Stimulated activated CD8-positive, alpha-beta memory T cell treated with anti-CD3 and anti-CD28 coated beads, Interleukin-4, amount 100 ng/mL, for 4 hours (primary cell): ENCODE measurements around the gene ZNF627.
"Not testable (repeated sequence)": the region's sequence is repeated elsewhere in the genome, so short reads cannot be mapped to it uniquely, and the experiment has no call there.

Experiments used
- DNase-seq, 2 donors: peaks; one replicate each; pipeline ENCODE4 v3.0.0-alpha.2; 2020; ENCODE audit warnings: low read depth in 2 of 2, low spot score in 1 of 2

Gene ZNF627

DNA sequence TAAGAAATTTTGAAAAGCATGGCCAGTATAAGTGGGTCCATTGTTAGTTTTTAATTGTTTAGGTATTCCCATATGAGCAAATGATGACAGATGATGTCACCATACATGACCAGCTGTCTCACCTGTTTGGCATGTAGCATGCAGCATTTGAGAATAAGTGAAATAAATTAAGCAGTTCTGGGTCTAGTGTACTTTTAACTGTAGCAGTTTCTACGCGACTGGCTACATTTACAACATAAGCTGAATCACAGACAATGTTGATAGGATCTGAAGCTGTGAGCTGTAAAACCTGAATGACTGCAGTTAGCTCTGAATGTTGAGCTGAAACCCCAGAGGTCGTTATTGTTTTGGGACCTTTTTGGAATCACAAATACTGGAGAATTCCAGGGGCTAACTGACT is 25.1 kb downstream of the ZNF627 start:
- DNase-seq, result not testable (repeated sequence)

DNA sequence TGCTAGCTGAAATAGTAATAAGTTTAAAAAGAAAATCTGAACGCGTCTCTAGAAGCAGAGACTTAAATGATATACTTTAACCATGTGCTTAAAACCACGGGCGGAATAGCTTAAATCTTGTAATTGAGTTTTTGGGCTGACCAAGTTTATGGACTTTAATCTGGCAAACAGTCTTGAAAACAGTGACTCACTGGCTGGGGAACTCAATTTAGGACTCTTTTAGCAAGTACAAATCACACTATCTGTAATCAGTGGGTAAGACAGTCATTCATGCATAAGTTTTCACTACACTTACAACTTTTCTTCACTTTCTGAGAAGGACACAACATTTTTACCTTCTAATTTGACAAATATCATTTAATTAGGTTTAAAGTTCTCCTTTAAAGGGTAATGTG is 26.8 kb downstream of the ZNF627 start:
- DNase-seq, result no peak

DNA sequence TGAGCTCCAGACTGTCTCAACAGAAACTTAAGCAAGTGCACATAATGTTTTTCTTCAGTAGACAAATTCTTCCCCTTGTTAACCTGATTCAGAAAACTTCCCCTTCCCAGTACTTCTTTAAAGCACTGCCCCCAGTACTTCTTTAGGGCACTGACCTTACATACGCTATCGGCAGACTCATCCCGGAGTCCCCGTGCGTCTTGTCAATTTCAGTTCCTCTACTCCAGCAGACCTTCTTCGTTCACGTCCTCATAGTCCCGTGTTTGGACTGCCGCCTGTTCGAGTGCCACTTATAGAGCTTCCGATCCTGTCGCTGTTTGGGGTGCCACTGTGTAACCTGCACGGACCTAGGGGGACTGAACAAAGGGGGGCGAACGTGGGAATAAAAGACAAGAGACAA is 29.0 kb downstream of the ZNF627 start:
- no peak for DNase-seq

DNA sequence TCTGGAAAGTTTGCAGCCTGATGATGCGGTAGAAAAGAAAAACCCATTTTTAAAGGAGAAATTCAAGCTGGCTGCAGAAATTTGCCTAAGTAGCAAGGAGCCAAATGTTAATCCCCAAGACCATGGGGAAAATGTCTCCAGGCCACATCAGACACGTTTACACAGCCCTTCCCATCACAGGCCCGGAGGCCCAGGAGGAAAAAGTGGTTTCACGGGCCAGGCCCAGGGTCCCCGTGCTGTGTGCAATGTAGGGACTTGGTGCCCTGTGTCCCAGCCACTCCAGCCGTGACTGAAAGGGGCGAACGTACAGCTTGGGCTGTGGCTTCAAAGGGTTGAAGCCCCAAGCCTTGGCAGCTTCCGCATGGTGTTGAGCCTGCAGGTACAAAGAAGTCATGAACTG is 35.9 kb downstream of the ZNF627 start:
- DNase-seq, result no peak

DNA sequence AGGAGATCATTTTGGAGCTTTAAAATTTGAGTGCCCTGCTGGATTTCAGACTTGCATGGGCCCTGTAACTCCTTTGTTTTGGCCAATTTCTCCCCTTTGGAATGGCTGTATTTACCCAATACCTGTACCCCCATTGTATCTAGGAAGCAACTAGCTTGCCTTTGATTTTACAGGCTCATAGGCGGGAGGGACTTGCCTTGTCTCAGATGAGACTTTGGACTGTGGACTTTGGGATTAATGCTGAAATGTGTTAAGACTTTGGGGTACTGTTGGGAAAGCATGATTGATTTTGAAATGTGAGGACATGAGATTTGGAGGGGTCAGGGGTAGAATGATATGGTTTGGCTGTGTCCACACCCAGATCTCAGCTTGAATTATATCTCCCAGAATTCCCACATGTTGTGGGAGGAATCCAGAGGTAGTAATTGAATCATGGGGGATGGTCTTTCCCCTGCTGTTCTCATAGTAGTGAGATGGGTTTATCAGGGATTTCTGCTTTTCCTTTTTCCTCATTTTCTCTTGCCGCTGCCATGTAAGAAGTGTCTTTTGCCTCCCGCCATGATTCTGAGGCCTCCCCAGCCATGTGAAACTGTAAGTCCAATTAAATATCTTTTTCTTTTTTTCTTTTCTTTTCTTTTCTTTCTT is 36.9 kb downstream of the ZNF627 start:
- not testable (repeated sequence) for DNase-seq

DNA sequence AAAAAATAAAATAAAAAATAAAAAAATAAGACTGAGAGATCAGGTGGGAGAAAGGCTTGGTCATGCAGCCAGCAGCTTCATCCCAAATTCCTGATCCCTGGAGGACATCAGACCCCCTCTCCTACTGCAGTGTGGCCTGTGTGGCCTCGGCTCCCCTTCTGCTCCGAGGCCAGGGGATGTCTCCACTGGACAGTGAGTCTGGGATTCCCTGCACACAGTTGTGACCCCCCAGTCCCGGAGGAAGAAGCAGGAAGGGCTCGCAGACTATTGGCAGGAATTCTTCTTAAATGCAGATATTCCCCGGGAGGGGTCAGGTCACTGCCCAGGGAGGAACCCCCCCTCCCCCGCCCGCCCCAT is 41.9 kb downstream of the ZNF627 start:
- DNase-seq, result no peak

DNA sequence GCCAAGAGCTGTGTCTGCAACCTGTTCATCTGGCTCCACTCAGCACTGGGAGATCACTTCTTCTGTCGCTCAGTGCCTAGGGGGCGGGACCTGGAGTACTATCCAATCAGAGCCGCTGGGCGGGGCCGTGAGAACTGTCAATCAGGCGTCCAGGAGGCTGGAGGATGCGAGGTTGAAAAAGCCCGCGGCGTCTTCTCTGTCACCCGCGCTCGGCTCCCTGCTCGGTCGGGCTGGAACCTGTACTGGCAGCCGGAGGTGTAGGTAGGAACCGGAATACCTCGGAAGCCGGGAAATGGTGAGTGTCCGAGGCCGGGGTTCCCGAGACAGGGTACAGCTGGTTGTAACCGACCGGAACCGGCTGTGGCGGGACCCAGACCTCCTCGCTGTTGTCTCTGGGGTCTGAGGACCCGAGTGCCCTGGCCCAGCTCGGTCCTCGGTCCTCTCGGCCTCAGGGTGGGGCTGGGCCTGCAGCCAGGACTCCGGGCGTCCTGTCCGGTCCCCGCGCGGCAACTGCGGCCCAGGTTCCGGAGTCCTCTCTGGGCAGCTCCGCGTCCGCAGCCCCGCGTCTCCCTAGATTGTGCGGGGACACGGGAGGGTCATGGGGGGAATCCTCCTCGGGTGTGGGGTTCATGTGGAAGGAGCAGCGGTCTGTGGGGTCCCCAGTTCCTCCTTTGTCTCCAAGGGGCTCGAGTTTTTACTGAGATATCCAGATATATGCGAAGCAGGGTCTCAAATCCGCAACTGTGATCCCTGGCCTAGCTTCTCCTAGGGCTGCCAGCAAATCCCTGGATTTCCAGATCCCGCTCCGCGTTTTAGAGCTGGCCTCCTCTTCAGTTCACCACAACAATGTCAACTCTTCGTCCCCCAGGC is 42.6 kb downstream of the ZNF627 start:
- peak; percentile 66 to 76 for DNase-seq

DNA sequence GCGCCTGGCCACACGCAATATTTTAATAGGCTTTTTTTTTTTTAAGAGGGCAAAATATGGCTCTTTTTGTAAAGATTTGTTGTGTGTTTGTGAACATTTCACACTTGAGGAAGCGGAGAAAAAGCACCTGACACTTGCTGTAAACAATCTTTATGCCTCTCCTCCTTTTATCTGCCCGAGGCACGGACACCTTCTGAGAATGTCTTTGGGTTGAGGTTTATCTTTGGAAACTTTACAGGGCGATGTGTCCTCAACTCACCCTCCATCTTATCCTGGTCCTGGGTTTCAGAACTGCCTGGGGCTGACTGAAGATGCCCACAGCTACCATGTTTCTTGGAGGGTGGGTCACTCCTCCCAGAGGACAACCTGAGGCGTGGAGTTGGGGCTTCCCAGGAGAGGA is 44.0 kb downstream of the ZNF627 start:
- no peak for DNase-seq

DNA sequence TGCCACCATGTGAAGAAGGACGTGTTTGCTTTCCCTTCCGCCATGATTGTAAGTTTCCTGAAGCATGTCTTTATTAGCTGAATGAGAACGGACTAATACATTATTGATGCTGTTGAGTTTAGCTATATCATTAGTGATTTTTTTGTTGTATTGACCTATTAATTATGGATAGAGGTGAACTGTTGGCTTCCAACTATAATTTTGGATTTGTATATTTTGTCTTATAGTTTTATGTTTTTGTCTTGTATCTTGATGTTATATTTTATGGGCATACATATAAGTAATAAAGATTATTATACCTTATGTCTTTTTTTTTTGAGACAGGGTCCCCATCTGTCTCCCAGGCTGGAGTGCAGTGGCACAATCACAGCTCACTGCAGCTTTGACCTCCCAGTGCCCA is 45.6 kb downstream of the ZNF627 start:
- DNase-seq, result no peak

DNA sequence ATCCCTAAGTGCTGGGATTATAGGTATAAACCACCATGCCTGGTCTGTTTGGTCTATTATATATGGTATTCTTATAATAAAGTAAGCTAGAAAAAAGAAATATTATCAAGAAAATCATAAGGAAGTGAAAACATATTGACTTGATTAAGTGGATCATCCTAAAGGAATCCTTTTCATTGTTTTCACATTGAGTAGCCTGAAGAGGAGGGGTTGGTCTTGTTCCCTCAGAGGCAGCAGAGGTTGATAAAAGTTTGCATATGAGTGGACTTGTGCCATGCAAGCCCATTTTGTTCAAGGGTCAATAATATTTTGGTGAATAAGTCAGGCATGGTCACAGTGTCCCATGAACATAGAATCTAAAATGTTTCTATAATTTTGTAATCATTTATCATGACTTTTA is 52.7 kb downstream of the ZNF627 start:
- no peak for DNase-seq

DNA sequence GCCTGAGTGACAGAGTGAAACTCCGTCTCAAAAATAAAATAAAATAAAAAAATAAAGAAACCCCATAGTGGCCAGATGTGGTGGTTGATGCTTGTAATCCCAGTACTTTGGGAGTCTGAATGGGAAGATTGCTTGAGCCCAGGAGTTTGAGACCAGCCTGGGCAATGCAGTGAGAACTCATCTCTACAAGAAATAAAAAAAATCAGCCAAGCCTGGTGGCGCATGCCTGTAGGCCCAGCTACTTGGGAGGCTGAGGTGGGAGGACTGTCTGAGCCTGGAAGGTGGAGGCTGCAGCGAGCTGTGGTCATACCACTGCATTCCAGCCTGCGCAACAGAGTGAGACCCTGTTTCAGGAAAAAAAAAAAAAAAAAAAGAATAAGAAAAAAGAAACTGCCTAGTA is 53.8 kb downstream of the ZNF627 start:
- DNase-seq, result no peak

DNA sequence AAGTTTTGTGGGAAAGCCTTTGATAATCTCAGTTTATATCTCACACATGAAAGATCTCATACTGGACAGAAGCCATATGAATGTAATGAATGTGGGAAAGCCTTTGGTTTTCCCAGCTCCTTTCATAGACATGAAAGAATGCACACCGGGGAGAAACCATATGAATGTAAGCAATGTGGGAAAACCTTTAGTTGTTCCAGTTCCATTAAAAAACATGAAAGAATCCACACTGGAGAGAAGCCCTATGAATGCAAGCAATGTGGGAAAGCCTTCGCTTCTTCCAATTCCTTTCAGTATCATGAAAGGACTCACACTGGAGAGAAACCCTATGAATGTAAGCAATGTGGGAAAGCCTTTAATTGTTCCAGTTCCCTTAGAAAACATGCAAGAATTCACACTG is 54.8 kb downstream of the ZNF627 start:
- no peak for DNase-seq

DNA sequence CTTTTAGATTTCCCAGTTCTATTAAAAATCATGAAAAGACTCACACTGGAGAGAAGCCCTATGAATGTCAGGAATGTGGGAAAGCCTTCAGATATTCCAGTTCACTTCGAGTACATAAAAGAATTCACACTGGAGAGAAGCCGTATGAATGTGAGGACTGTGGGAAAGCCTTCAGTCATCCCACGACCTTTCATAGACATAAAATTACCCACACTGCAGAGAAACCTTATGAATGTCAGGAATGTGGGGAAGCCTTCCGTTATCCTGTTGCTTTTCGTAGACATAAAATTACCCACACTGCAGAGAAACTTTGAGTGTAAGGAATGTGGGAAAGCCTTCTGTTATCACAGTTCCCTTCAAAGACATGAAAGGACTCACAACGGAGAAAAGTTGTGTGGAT is 55.2 kb downstream of the ZNF627 start:
- DNase-seq, result no peak

DNA sequence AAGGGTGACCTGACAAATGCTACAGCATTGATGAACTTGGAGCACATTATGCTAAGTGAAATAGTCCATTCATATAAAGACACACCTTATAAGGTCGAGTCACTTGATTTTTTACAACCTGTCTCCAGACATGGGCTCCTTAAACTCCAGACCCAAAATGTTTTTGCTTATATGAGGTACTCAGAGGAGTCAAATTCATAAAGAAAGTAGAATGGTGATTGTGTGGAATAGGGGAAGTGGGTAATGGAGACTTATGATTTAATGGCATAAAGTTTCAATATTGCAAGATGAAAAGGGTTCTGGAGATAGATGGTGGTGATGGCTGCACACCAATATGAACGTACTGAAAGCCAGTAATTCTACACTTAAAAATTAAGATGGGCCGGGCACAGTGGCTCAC is 59.3 kb downstream of the ZNF627 start:
- no peak for DNase-seq

DNA sequence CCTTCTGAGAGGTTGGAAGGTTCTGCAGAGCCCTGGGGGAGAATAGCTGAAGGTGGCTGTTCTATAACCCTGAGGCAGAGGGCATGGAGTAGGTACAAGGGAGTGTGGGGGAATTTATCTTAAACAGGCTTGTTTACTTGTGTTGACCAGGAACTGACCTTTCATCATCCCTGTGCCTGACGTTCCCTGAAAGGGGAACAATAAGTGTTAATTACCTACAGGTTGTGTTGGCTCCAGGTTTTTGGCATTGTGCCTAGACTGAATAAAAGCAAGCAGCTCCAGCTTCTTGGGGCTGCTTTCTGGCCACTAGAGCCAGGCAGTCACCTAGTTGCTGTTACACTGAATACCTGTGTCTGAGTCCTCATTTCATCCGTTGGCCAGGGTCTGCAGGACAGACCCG is 60.0 kb downstream of the ZNF627 start:
- no peak for DNase-seq

DNA sequence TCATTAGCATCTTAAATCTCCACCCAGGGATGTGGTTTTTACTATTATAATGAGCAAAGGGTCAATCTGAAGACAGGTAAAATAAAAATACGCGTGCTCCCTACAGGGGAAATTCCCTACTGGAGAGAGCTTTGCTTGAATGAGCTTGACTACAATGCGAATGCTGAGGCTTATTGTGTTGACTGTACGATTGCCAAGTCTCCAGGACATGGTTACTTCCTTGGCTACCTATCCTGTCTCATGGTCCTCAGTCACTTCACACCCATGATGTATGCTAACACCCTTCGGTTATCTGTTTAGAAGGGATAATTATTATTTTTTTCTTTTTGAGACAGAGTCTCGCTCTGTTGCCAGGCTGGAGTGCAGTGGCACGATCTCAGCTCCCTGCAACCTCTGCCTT is 61.7 kb downstream of the ZNF627 start:
- no peak for DNase-seq

DNA sequence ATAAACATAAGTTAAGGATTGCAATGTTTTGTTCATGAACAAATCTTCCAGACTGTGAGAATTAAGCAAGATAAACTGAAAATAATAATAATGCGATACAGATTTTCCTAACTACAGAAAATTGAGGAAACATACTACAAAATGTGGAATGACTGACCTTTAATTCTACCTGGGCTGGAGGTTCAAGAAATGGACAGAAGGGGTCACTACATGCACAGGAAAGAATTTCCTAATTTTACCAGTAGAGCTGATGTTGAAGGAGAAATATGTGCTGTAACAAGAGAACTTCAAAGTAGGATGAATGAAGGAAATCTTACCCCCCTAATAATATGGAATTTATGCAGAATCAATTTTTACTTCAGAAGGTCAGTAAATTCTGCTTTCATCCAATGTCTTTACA is 62.3 kb downstream of the ZNF627 start:
- DNase-seq, result no peak

DNA sequence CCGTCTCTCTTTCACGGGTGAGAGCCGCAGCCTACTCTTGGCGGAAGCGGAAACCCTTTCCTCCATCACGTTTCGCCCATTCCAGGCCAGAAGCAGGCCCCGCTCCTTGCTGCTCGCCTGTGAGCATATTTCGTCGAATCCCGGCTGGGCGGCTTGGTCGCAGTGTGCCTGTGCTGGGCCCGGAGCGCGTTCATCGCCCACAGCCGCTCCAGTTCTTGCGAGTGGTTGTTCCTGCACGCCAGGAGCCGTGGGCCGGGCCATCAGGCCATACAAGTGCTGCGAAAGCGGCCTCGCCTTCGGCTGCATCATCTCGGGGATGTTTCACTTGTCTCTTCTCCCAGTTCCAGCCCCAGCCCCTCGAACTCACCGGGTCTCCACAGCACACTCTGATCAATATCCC is 65.0 kb downstream of the ZNF627 start:
- no peak for DNase-seq

DNA sequence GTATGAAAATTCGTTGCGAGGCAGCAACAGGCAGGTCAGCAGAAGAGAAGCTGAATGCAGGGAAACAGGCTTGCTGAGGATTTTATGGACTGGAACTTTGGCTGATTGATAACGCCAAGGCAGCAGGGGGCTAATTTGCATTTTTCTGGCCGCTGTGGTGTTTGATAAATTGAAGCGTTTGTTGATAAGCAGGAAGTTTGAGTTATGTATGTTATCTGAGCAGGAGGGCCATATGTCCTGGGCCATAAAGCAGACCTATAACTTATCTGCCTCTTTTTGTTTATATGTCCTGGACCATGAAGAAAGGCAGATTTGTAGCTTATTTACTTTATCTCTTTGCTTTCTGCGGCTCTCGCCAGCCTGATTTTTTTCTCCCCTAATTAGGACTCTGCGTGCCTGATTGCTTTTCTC is 65.9 kb downstream of the ZNF627 start:
- DNase-seq, result no peak
